H9 (cell line): Measurements from ENCODE around the gene STX5. TPM values are rescaled to one million over a fixed set of nuclear protein-coding genes. Genes with fewer than 3 reads are reported as not detected.
"Not testable (repeated sequence)": the region's sequence is repeated elsewhere in the genome, so short reads cannot be mapped to it uniquely, and the experiment has no call there.

Source experiments
- DNase-seq: peaks from one replicate; pipeline ENCODE4 v3.0.0-alpha.2; 2017
- H2AFZ ChIP-seq: one replicate; pipeline ENCODE4 v1.6.1; 2013; ENCODE audit warnings: mild to moderate bottlenecking, low read length, control low read depth, moderate library complexity
- H2AK5ac ChIP-seq: 2 replicates; pipeline ENCODE4 v1.6.1; 2013; ENCODE audit warnings: low read length, control low read depth, mixed read lengths; ENCODE audit not compliant: insufficient read length
- H2BK120ac ChIP-seq: one replicate; pipeline ENCODE4 v1.6.1; 2013; ENCODE audit warnings: low read depth, mild to moderate bottlenecking, low read length, control low read depth, inconsistent platforms; ENCODE audit not compliant: poor library complexity, severe bottlenecking
- H2BK12ac ChIP-seq: 2 replicates; pipeline ENCODE4 v1.6.1; 2013; ENCODE audit warnings: low read length, control low read depth, mixed read lengths, low read depth; ENCODE audit not compliant: insufficient read length
- H2BK15ac ChIP-seq: 2 replicates; pipeline ENCODE4 v1.6.1; 2013; ENCODE audit warnings: low read depth, low read length, control low read depth
- H2BK20ac ChIP-seq: one replicate; pipeline ENCODE4 v1.6.1; 2013; ENCODE audit warnings: low read depth, mild to moderate bottlenecking, low read length, control low read depth, inconsistent platforms; ENCODE audit not compliant: poor library complexity, severe bottlenecking
- H2BK5ac ChIP-seq: 2 replicates; pipeline ENCODE4 v1.6.1; 2013; ENCODE audit warnings: low read length, control low read depth, mixed read lengths; ENCODE audit not compliant: insufficient read length
- H3K14ac ChIP-seq: 2 replicates; pipeline ENCODE4 v1.6.1; 2013; ENCODE audit warnings: low read length, control low read depth; ENCODE audit not compliant: insufficient read depth
- H3K18ac ChIP-seq: 2 replicates; pipeline ENCODE4 v1.6.1; 2013; ENCODE audit warnings: low read depth, mild to moderate bottlenecking, mixed read lengths, low read length, control low read depth; ENCODE audit not compliant: insufficient read length
- H3K23ac ChIP-seq: 2 replicates; pipeline ENCODE4 v1.6.1; 2013; ENCODE audit warnings: low read length, control low read depth, mixed read lengths, low read depth; ENCODE audit not compliant: insufficient read length
- H3K23me2 ChIP-seq: 2 replicates; pipeline ENCODE4 v1.6.1; 2013; ENCODE audit warnings: low read depth, mild to moderate bottlenecking, mixed read lengths, low read length, control low read depth; ENCODE audit not compliant: insufficient read length, poor library complexity, severe bottlenecking
- H3K27ac ChIP-seq: 2 replicates; pipeline ENCODE4 v1.5.1; 2013; ENCODE audit warnings: low read length, control low read depth, mixed read lengths, low read depth; ENCODE audit not compliant: insufficient read length
- H3K27me3 ChIP-seq: 2 replicates; pipeline ENCODE4 v1.6.1; 2013; ENCODE audit warnings: low read length, control low read depth, inconsistent platforms; ENCODE audit not compliant: insufficient read depth
- H3K4ac ChIP-seq: 2 replicates; pipeline ENCODE4 v1.6.1; 2013; ENCODE audit warnings: low read depth, mild to moderate bottlenecking, control low read depth, inconsistent platforms, low read length, moderate library complexity
- H3K4me1 ChIP-seq: 2 replicates; pipeline ENCODE4 v1.6.1; 2013; ENCODE audit warnings: low read length, control low read depth, inconsistent platforms; ENCODE audit not compliant: insufficient read depth
- H3K4me2 ChIP-seq: 2 replicates; pipeline ENCODE4 v1.6.1; 2013; ENCODE audit warnings: low read length, control low read depth, mixed read lengths; ENCODE audit not compliant: insufficient read length, insufficient read depth
- H3K56ac ChIP-seq: 2 replicates; pipeline ENCODE4 v1.6.1; 2013; ENCODE audit warnings: low read depth, mild to moderate bottlenecking, mixed read lengths, low read length, control low read depth; ENCODE audit not compliant: insufficient read length
- H3K79me1 ChIP-seq: 2 replicates; pipeline ENCODE4 v1.6.1; 2013; ENCODE audit warnings: low read depth, mild to moderate bottlenecking, moderate library complexity, low read length, control low read depth, inconsistent platforms; ENCODE audit not compliant: insufficient read depth, poor library complexity, severe bottlenecking
- H3K79me2 ChIP-seq: 2 replicates; pipeline ENCODE4 v1.6.1; 2013; ENCODE audit warnings: low read length, control low read depth, inconsistent platforms; ENCODE audit not compliant: insufficient read depth
- H3K9ac ChIP-seq: 2 replicates; pipeline ENCODE4 v1.6.1; 2013; ENCODE audit warnings: low read length, control low read depth, mixed read lengths; ENCODE audit not compliant: insufficient read length; ENCODE audit errors: extremely low read depth
- H3K9me3 ChIP-seq: one replicate; pipeline ENCODE4 v1.6.1; 2013; ENCODE audit warnings: low read depth, low read length, inconsistent platforms; ENCODE audit not compliant: control insufficient read depth
- H3T11ph ChIP-seq: one replicate; pipeline ENCODE4 v1.6.1; 2013; ENCODE audit warnings: mild to moderate bottlenecking, low read length, control low read depth, inconsistent platforms
- H4K20me1 ChIP-seq: one replicate; pipeline ENCODE4 v1.6.1; 2013; ENCODE audit not compliant: control insufficient read depth, insufficient read length, insufficient read depth
- H4K5ac ChIP-seq: 2 replicates; pipeline ENCODE4 v1.6.1; 2013; ENCODE audit warnings: low read depth, mild to moderate bottlenecking, mixed read lengths, low read length, control low read depth; ENCODE audit not compliant: insufficient read length
- H4K8ac ChIP-seq: replicated peaks from 2 replicates; pipeline ENCODE4 v1.6.1; 2013; ENCODE audit warnings: low read length, control low read depth, mixed read lengths, low read depth; ENCODE audit not compliant: insufficient read length
- H4K91ac ChIP-seq: 2 replicates; pipeline ENCODE4 v1.6.1; 2013; ENCODE audit warnings: low read depth, mild to moderate bottlenecking, moderate library complexity, mixed read lengths, low read length, control low read depth; ENCODE audit not compliant: insufficient read length
- H3K27ac Mint-ChIP-seq, 3 experiments: 2 replicates in 2 of 3; 3 replicates in 1 of 3; pipeline ENCODE4 v1.8.0; 2020 to 2021; ENCODE audit warnings: mixed read lengths in 3 of 3, mild to moderate bottlenecking in 1 of 3, moderate library complexity in 1 of 3
- H3K27me3 Mint-ChIP-seq: 2 replicates; pipeline ENCODE4 v1.8.0; 2021; ENCODE audit warnings: low read depth, mild to moderate bottlenecking, moderate library complexity, mixed read lengths
- H3K36me3 Mint-ChIP-seq, 3 experiments: 2 replicates in 2 of 3; 3 replicates in 1 of 3; pipeline ENCODE4 v1.8.0; 2020 to 2021; ENCODE audit warnings: low read depth in 3 of 3, mixed read lengths in 3 of 3; ENCODE audit not compliant: insufficient read depth in 1 of 3
- H3K4me1 Mint-ChIP-seq, 2 experiments: 2 replicates each; pipeline ENCODE4 v1.8.0; 2020; ENCODE audit warnings: mixed read lengths in 2 of 2
- H3K4me3 Mint-ChIP-seq, 2 experiments: 2 replicates in 1 of 2; 3 replicates in 1 of 2; pipeline ENCODE4 v1.8.0; 2020 to 2021; ENCODE audit warnings: mild to moderate bottlenecking in 2 of 2, mixed read lengths in 2 of 2, moderate library complexity in 1 of 2
- H3K9me3 Mint-ChIP-seq, 2 experiments: 2 replicates in 1 of 2; 3 replicates in 1 of 2; pipeline ENCODE4 v1.8.0; 2020; ENCODE audit warnings: mild to moderate bottlenecking in 2 of 2, mixed read lengths in 2 of 2, moderate library complexity in 1 of 2
- CTCF ChIP-seq: fragments of 200-600 bp; sonication (generic); conservative IDR thresholded peaks from 3 replicates; pipeline ENCODE4 v1.8.0; 2021; ENCODE audit warnings: antibody characterized with exemption, mild to moderate bottlenecking
- WGBS: extraction: QIAGEN DNeasy Blood & Tissue Kit; methylation state at CpG from one replicate; pipeline ENCODE4 v1.1.7; 2013; ENCODE audit warnings: missing lambda C conversion rate, low lambda C conversion rate, mixed read lengths; ENCODE audit not compliant: insufficient read length; ENCODE audit errors: extremely low coverage; 5-methylcytosine and 5-hydroxymethylcytosine counted together
- total RNA-seq: library from RNA; stranded (reverse); gene quantifications from 2 replicates; pipeline ENCODE4 v1.2.1, GENCODE V29; 2021

The STX5 gene
- total RNA-seq, 1 experiment from 2014 or later, result 33.5 TPM

GRCh38 chr11:62770778-62771143 is 61.1 kb downstream of the STX5 start:
- Mint-ChIP-seq H3K4me1 (peaks cover 16 to 19% of the 10 kb centered on the region in 2 experiments), H3K27me3 (no peaks in the 10 kb centered on the region), H3K27ac (peak overlapping the region; percentile 95 to 98 (median 95)), H3K9me3 (no peaks in the 10 kb centered on the region; a peak in 1 of 5 replicates), H3K36me3 (peaks cover 18 to 37% (median 27%) of the 10 kb centered on the region in 3 experiments), H3K4me3 (peak overlapping the region; percentile 87 to 94)
- Histone ChIP-seq H3K56ac (no peak overlapping the region), H3K14ac (peak overlapping the region; percentile 48; the same call in 1 of the 2 replicates), H3K23ac (no peak overlapping the region), H3K27ac (peak overlapping the region; percentile 20), H3K4ac (no peak overlapping the region), H3K9me3 (no peaks in the 10 kb centered on the region), H2BK5ac (no peak overlapping the region), H3K79me1 (no peaks in the 10 kb centered on the region), H3K9ac (peak overlapping the region; percentile 60), H3T11ph (no peak overlapping the region), H2BK20ac (no peak overlapping the region), H4K5ac (no peak overlapping the region), H3K79me2 (peaks cover 3% of the 10 kb centered on the region), H2AFZ (no peak overlapping the region), H3K4me1 (no peaks in the 10 kb centered on the region), H2BK120ac (no peak overlapping the region), H4K91ac (no peak overlapping the region), H3K23me2 (peaks cover 3% of the 10 kb centered on the region), H4K8ac (no peak overlapping the region), H2BK12ac (no peak overlapping the region), H2BK15ac (no peak overlapping the region), H4K20me1 (no peaks in the 10 kb centered on the region), H3K27me3 (no peaks in the 10 kb centered on the region), H2AK5ac (no peak overlapping the region), H3K18ac (peak overlapping the region; percentile 37), H3K4me2 (peak overlapping the region; percentile 78)
- peak; percentile 78 for DNase-seq
- WGBS, result no CpG with 5 or more reads among the region's 18 CpGs
- TF ChIP-seq CTCF, result no peak

GRCh38 chr11:62760867-62761227 is 71.0 kb downstream of the STX5 start:
- not testable (repeated sequence) for H2BK12ac ChIP-seq, H3K4me2 ChIP-seq, H3K18ac ChIP-seq, H3K56ac ChIP-seq, H3T11ph ChIP-seq, H3K27ac ChIP-seq, H3K27me3 Mint-ChIP-seq, H2AK5ac ChIP-seq, H4K8ac ChIP-seq, H3K79me1 ChIP-seq, H4K20me1 ChIP-seq, H3K14ac ChIP-seq, H3K9me3 Mint-ChIP-seq, H3K27me3 ChIP-seq, H2AFZ ChIP-seq, H4K91ac ChIP-seq, H3K23me2 ChIP-seq, H2BK15ac ChIP-seq, H3K4ac ChIP-seq, H3K9me3 ChIP-seq, H3K9ac ChIP-seq, H2BK20ac ChIP-seq, H3K23ac ChIP-seq, H4K5ac ChIP-seq, H3K4me1 ChIP-seq, H2BK5ac ChIP-seq, H2BK120ac ChIP-seq
- Mint-ChIP-seq H3K4me3 (peak overlapping the region; percentile 97 to 98), H3K27ac (peak overlapping the region in 2 of 3 experiments; percentile 6 to 53; a peak in 1 of 7 replicates), H3K36me3 (peaks cover 17 to 23% (median 23%) of the 10 kb centered on the region in 3 experiments; a peak in 6 of 7 replicates), H3K4me1 (peaks cover 28 to 40% of the 10 kb centered on the region in 2 experiments)
- no CpG with 5 or more reads among the region's 9 CpGs for WGBS
- peaks cover 15% of the 10 kb centered on the region; the same call in 1 of the 2 replicates for H3K79me2 ChIP-seq
- DNase-seq, result peak; percentile 49
